ENCODE results near the gene RYR2.

DNA sequence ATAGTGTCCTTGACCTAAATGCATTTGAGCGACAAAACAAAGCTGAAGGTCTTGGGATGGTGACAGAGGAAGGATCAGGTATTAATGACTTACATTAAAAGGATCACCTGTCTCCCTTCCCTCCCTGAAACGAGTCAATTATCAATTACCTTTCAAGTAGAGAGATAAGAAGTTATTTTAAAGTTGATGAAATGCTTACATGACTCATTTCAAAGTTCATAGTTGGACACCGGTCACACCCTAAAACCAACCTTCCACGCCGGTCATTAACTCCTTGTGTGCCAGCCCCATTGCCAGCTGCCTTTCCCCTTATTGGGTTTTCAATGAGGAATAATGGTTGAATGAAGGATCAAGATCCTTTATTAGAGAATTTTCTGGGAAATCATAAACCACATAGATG, 719.0 kb downstream of the RYR2 start:
- TF ChIP-seq, protein P1, sequence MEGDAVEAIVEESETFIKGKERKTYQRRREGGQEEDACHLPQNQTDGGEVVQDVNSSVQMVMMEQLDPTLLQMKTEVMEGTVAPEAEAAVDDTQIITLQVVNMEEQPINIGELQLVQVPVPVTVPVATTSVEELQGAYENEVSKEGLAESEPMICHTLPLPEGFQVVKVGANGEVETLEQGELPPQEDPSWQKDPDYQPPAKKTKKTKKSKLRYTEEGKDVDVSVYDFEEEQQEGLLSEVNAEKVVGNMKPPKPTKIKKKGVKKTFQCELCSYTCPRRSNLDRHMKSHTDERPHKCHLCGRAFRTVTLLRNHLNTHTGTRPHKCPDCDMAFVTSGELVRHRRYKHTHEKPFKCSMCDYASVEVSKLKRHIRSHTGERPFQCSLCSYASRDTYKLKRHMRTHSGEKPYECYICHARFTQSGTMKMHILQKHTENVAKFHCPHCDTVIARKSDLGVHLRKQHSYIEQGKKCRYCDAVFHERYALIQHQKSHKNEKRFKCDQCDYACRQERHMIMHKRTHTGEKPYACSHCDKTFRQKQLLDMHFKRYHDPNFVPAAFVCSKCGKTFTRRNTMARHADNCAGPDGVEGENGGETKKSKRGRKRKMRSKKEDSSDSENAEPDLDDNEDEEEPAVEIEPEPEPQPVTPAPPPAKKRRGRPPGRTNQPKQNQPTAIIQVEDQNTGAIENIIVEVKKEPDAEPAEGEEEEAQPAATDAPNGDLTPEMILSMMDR (IDR thresholded peaks at IDR 0.05), result no peak
- no peak for TF ChIP-seq POLR2AphosphoS5 (IDR thresholded peaks at IDR 0.05)
- TF ChIP-seq EP300 (IDR thresholded peaks at IDR 0.05), result no peak
- no peak for TF ChIP-seq POLR2A (IDR thresholded peaks at IDR 0.05)

Measured in suprapubic skin (tissue), 4 donors.